Endothelial cell of umbilical vein (primary cell): ENCODE data around the gene GPAT2. TPM values are rescaled to one million over a fixed set of nuclear protein-coding genes. Genes with fewer than 3 reads are reported as not detected.
"Not testable (repeated sequence)": the region's sequence is repeated elsewhere in the genome, so short reads cannot be mapped to it uniquely, and the experiment has no call there.

ENCODE experiments used
- BruUV-seq: library from RNA; stranded (reverse); fragments of 400-500 nt; replicated peaks from 2 replicates; lab custom pipeline; 2021; lab: Mats Ljungman, UMichigan
- CTCF ChIA-PET: fragments of 300-600, 350-600 bp; sonication (Branson Sonifier 250); formaldehyde crosslinking; loops from one replicate; lab custom pipeline; 2021; ENCODE audit warnings: antibody characterized with exemption, inconsistent platforms; lab: Charles Lee
- POLR2A ChIA-PET: fragments of 300-600, 350-600 bp; sonication (Branson Sonifier 250); formaldehyde crosslinking; loops from one replicate; lab custom pipeline; 2021; ENCODE audit warnings: antibody characterized with exemption, inconsistent platforms; lab: Charles Lee
- DNase-seq: peaks from one replicate; pipeline ENCODE4 v3.0.0-alpha.2; 2011; ENCODE audit warnings: low read depth, low spot score
- FAIRE-seq: peaks from 2 replicates; lab custom pipeline; 2011; peaks lifted over from hg19 to GRCh38; lab: Jason Lieb, UNC
- H2AFZ ChIP-seq: 2 replicates; pipeline ENCODE4 v1.6.0; 2012; ENCODE audit warnings: low read depth, low read length, control low read depth, inconsistent platforms
- H3K27ac ChIP-seq: 2 replicates; pipeline ENCODE4 v1.5.1; 2011; ENCODE audit warnings: low read depth, mild to moderate bottlenecking, control low read depth, low read length, moderate library complexity; ENCODE audit not compliant: insufficient read depth
- H3K27me3 ChIP-seq, 2 experiments: 2 replicates each; pipeline versions ENCODE4 v1.6.0 to v1.6.1; 2011; ENCODE audit warnings: low read length in 2 of 2, mixed read lengths in 1 of 2; ENCODE audit not compliant: control insufficient read depth in 2 of 2, insufficient read depth in 2 of 2
- H3K36me3 ChIP-seq, 2 experiments: 2 replicates in 1 of 2; 3 replicates in 1 of 2; pipeline ENCODE4 v1.5.1; 2011; ENCODE audit warnings: low read length in 2 of 2, mild to moderate bottlenecking in 1 of 2, moderate library complexity in 1 of 2; ENCODE audit not compliant: control insufficient read depth in 2 of 2, insufficient read depth in 2 of 2; ENCODE audit errors: extremely low read depth in 1 of 2
- H3K4me1 ChIP-seq: 3 replicates; pipeline ENCODE4 v1.5.1; 2011; ENCODE audit warnings: mild to moderate bottlenecking, low read length; ENCODE audit not compliant: control insufficient read depth, insufficient read depth; ENCODE audit errors: extremely low read depth
- H3K4me2 ChIP-seq: 2 replicates; pipeline ENCODE4 v1.6.1; 2011; ENCODE audit warnings: low read length, control low read depth, mixed read lengths; ENCODE audit not compliant: insufficient read depth
- H3K4me3 ChIP-seq, 3 experiments: fragments of 200-600 bp in 1 of 3; sonication (generic), shearing (Covaris generic) in 1 of 3; replicated peaks in 1 of 3; 2 replicates each; pipeline ENCODE4 v1.5.1; 2011 to 2016; ENCODE audit warnings: control low read depth in 3 of 3, low read length in 3 of 3, mild to moderate bottlenecking in 2 of 3, inconsistent platforms in 1 of 3, low read depth in 1 of 3, moderate library complexity in 1 of 3; ENCODE audit not compliant: insufficient read depth in 1 of 3
- H3K79me2 ChIP-seq: 2 replicates; pipeline ENCODE4 v1.6.0; 2012; ENCODE audit warnings: low read length, inconsistent platforms; ENCODE audit not compliant: control insufficient read depth, insufficient read depth
- H3K9ac ChIP-seq: replicated peaks from 2 replicates; pipeline ENCODE3; 2011; ENCODE audit warnings: low read length, control low read depth; ENCODE audit not compliant: insufficient read depth; ENCODE audit errors: extremely low read depth
- H3K9me1 ChIP-seq: replicated peaks from 3 replicates; pipeline ENCODE4 v1.6.0; 2011; ENCODE audit warnings: mild to moderate bottlenecking, low read length; ENCODE audit not compliant: control insufficient read depth, insufficient read depth; ENCODE audit errors: extremely low read depth
- H3K9me3 ChIP-seq: replicated peaks from 2 replicates; pipeline ENCODE4 v1.5.1; 2012; ENCODE audit warnings: low read length, inconsistent platforms; ENCODE audit not compliant: control insufficient read depth, insufficient read depth
- H4K20me1 ChIP-seq: replicated peaks from 2 replicates; pipeline ENCODE3; 2011; ENCODE audit warnings: mild to moderate bottlenecking, low read length; ENCODE audit not compliant: control insufficient read depth, insufficient read depth; ENCODE audit errors: extremely low read depth
- dilution Hi-C: fragments of 300-500 bp; cut with MboI; formaldehyde crosslinking; loops from one replicate; pipeline ENCODE4 v1.15.0; 2019; ENCODE audit warnings: low sequenced_read_pairs; ENCODE audit not compliant: extremely low pct_ligation_motif_present
- intact Hi-C: fragments of 100-400 bp; cut with micrococcal nuclease; formaldehyde crosslinking; loops from one replicate; pipeline ENCODE4 v1.10.0; 2022
- polyA plus RNA-seq, 4 experiments: library from polyadenylated mRNA; depleted of rRNA in 3 of 4; stranded (reverse) in 3 of 4; unstranded in 1 of 4; fragments of >200 nt; gene quantifications; 2 replicates each; pipeline versions ENCODE4 v1.2.1 to v1.2.3, GENCODE V29; 2011 to 2012; ENCODE audit warnings: missing spikeins in 1 of 4
- total RNA-seq: library from RNA; stranded (reverse); gene quantifications from 2 replicates; pipeline ENCODE4 v1.2.3, GENCODE V29; 2021

GPAT2 gene
- total and polyA plus RNA-seq, 2 donors (not counting 3 experiments of a cell fraction or from before 2014, with no cell fraction given) = 6.6 to 10.3 TPM

GRCh38 chr2:96054537-96054936 lies 19.8 kb upstream of the GPAT2 start:
- CTCF ChIA-PET, POLR2A ChIA-PET, intact Hi-C loops, H3K27me3 ChIP-seq, H3K79me2 ChIP-seq, BruUV-seq, H3K4me1 ChIP-seq, dilution Hi-C loops, H4K20me1 ChIP-seq, H3K4me2 ChIP-seq, H3K27ac ChIP-seq, FAIRE-seq, H3K9me1 ChIP-seq, H3K9me3 ChIP-seq, H2AFZ ChIP-seq, H3K9ac ChIP-seq, H3K36me3 ChIP-seq, H3K4me3 ChIP-seq, DNase-seq: not testable (repeated sequence)

GRCh38 chr2:96053385-96053784 lies 18.7 kb upstream of the GPAT2 start:
- H2AFZ ChIP-seq, CTCF ChIA-PET, intact Hi-C loops, H3K36me3 ChIP-seq, H3K9me3 ChIP-seq, H3K4me2 ChIP-seq, H3K9me1 ChIP-seq, POLR2A ChIA-PET, DNase-seq, H3K27me3 ChIP-seq, H3K27ac ChIP-seq, H3K4me1 ChIP-seq, H3K4me3 ChIP-seq, H3K79me2 ChIP-seq, H4K20me1 ChIP-seq, BruUV-seq, dilution Hi-C loops, FAIRE-seq, H3K9ac ChIP-seq: not testable (repeated sequence)

GRCh38 chr2:96052632-96053031 lies 17.9 kb upstream of the GPAT2 start:
- H4K20me1 ChIP-seq, H3K4me1 ChIP-seq, H3K9ac ChIP-seq, POLR2A ChIA-PET, dilution Hi-C loops, intact Hi-C loops, CTCF ChIA-PET, H3K36me3 ChIP-seq, BruUV-seq, H2AFZ ChIP-seq, H3K9me1 ChIP-seq, H3K79me2 ChIP-seq, H3K4me3 ChIP-seq, DNase-seq, FAIRE-seq, H3K9me3 ChIP-seq, H3K27ac ChIP-seq, H3K27me3 ChIP-seq, H3K4me2 ChIP-seq: not testable (repeated sequence)

GRCh38 chr2:96049917-96050262 lies 15.2 kb upstream of the GPAT2 start:
- H3K9me1 ChIP-seq, H3K27me3 ChIP-seq, dilution Hi-C loops, H3K4me1 ChIP-seq, POLR2A ChIA-PET, FAIRE-seq, intact Hi-C loops, H3K4me2 ChIP-seq, H4K20me1 ChIP-seq, DNase-seq, H2AFZ ChIP-seq, H3K4me3 ChIP-seq, H3K36me3 ChIP-seq, H3K9ac ChIP-seq, H3K79me2 ChIP-seq, BruUV-seq, CTCF ChIA-PET, H3K27ac ChIP-seq, H3K9me3 ChIP-seq: not testable (repeated sequence)
